Measurements from ENCODE around the gene L1TD1.

DNA sequence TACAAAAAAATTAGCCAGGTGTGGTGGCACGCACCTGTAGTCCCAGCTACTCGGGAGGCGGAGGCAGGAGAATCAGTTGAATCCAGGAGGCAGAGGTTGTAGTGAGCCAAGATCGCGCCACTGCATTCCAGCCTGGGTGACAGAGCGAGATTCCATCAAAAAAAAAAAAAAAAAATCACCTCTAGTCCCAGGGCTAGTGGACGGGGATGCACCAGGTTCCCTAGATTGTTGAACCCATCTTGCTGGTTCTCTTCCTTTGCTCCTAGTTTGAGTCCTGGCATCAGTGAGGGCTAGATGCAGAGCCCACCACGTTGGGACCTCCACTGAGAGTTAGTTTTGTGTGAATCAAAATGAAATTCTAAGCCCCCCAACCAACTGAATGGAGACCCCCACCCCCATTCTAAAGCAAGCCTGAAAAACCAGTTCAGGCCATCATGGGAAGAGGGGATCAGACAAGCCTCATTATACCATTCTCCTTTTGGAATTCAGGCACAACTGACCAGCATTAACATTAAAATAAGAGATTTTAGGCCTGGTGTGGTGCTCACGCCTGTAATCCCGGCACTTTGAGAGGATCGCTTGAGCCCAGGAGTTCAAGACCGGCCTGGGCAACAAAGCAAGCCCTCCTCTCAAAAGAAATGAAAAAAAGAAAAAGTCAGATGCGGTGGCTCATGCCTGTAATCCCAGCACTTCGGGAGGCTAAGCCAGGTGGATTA lies 17.9 kb upstream of the L1TD1 start:
- no peak for TF ChIP-seq EZH2 (IDR thresholded peaks at IDR 0.05; ENCODE audit: low read depth)
- TF ChIP-seq, protein P1, sequence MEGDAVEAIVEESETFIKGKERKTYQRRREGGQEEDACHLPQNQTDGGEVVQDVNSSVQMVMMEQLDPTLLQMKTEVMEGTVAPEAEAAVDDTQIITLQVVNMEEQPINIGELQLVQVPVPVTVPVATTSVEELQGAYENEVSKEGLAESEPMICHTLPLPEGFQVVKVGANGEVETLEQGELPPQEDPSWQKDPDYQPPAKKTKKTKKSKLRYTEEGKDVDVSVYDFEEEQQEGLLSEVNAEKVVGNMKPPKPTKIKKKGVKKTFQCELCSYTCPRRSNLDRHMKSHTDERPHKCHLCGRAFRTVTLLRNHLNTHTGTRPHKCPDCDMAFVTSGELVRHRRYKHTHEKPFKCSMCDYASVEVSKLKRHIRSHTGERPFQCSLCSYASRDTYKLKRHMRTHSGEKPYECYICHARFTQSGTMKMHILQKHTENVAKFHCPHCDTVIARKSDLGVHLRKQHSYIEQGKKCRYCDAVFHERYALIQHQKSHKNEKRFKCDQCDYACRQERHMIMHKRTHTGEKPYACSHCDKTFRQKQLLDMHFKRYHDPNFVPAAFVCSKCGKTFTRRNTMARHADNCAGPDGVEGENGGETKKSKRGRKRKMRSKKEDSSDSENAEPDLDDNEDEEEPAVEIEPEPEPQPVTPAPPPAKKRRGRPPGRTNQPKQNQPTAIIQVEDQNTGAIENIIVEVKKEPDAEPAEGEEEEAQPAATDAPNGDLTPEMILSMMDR (conservative IDR thresholded peaks at IDR 0.05), result no peak

Measured in PC-9 (cell line).